NCI-H82 treated with DMSO at 0.1 percent for 48 hours (cell line): Measurements from ENCODE around the gene ZNF536.
"Not testable (repeated sequence)": the region's sequence is repeated elsewhere in the genome, so short reads cannot be mapped to it uniquely, and the experiment has no call there.

Source experiments
- DNase-seq: peaks from one replicate; lab custom pipeline; 2025; ENCODE audit not compliant: unreplicated experiment; lab: John Stamatoyannopoulos, UW

Gene ZNF536

GRCh38 chr19:30471441-30471840 lies 99.3 kb downstream of the ZNF536 start:
- DNase-seq: no peak

- no peak for DNase-seq
Measured at GRCh38 chr19:30473334-30473867, 101.2 kb downstream of the ZNF536 start.

- DNase-seq: no peak
Measured at GRCh38 chr19:30476997-30477396, 104.8 kb downstream of the ZNF536 start.

GRCh38 chr19:30479231-30479630 lies 107.0 kb downstream of the ZNF536 start:
- no peak for DNase-seq

- DNase-seq: no peak
Measured at GRCh38 chr19:30480097-30480496, 107.9 kb downstream of the ZNF536 start.

GRCh38 chr19:30481063-30481462 lies 108.9 kb downstream of the ZNF536 start:
- no peak for DNase-seq

- no peak for DNase-seq
Measured at GRCh38 chr19:30481823-30482222, 109.6 kb downstream of the ZNF536 start.

GRCh38 chr19:30482956-30483355 lies 110.8 kb downstream of the ZNF536 start:
- no peak for DNase-seq

- DNase-seq: not testable (repeated sequence)
Measured at GRCh38 chr19:30486250-30486649, 114.1 kb downstream of the ZNF536 start.

- DNase-seq: no peak
Measured at GRCh38 chr19:30487178-30487577, 115.0 kb downstream of the ZNF536 start.

- DNase-seq: no peak
Measured at GRCh38 chr19:30488191-30488590, 116.0 kb downstream of the ZNF536 start.

- DNase-seq: no peak
Measured at GRCh38 chr19:30490760-30491159, 118.6 kb downstream of the ZNF536 start.

- DNase-seq: no peak
Measured at GRCh38 chr19:30492586-30493270, 120.5 kb downstream of the ZNF536 start.

GRCh38 chr19:30497034-30497433 lies 124.8 kb downstream of the ZNF536 start:
- DNase-seq: no peak

- not testable (repeated sequence) for DNase-seq
Measured at GRCh38 chr19:30498085-30498484, 125.9 kb downstream of the ZNF536 start.

- peak; percentile 11 for DNase-seq
Measured at GRCh38 chr19:30498707-30499106, 126.5 kb downstream of the ZNF536 start.

GRCh38 chr19:30504272-30504671 lies 132.1 kb downstream of the ZNF536 start:
- DNase-seq: no peak

- DNase-seq: peak; percentile 38
Measured at GRCh38 chr19:30512176-30513081, 140.2 kb downstream of the ZNF536 start.

GRCh38 chr19:30513082-30513411 lies 140.9 kb downstream of the ZNF536 start:
- no peak for DNase-seq

GRCh38 chr19:30516111-30516510 lies 143.9 kb downstream of the ZNF536 start:
- DNase-seq: no peak

- DNase-seq: no peak
Measured at GRCh38 chr19:30516531-30516930, 144.3 kb downstream of the ZNF536 start.

- no peak for DNase-seq
Measured at GRCh38 chr19:30518965-30519606, 146.9 kb downstream of the ZNF536 start.
